DOHH2 (cell line): ENCODE measurements around the gene HRH4.

Experiments
- H3F3A ChIP-seq: fragments of 200-600 bp; sonication (generic), shearing (Covaris generic); 2 replicates; pipeline ENCODE4 v1.6.0; 2016; ENCODE audit warnings: antibody characterized with exemption, mild to moderate bottlenecking; ENCODE audit not compliant: control insufficient read depth, insufficient read depth
- H3K27ac ChIP-seq: fragments of 200-600 bp; sonication (generic); 2 replicates; pipeline ENCODE4 v1.5.1; 2014; ENCODE audit warnings: low read depth, mild to moderate bottlenecking, low read length, moderate library complexity
- H3K27me3 ChIP-seq: fragments of 200-600 bp; sonication (generic); 2 replicates; pipeline ENCODE4 v1.6.1; 2014; ENCODE audit warnings: mild to moderate bottlenecking, low read length, mixed read lengths; ENCODE audit not compliant: control insufficient read depth
- H3K36me3 ChIP-seq: fragments of 200-600 bp; sonication (generic); 2 replicates; pipeline ENCODE4 v1.6.1; 2014; ENCODE audit warnings: mild to moderate bottlenecking, low read length, moderate library complexity, mixed read lengths; ENCODE audit not compliant: control insufficient read depth
- H3K4me1 ChIP-seq: fragments of 200-600 bp; sonication (generic); 2 replicates; pipeline ENCODE4 v1.6.1; 2014; ENCODE audit warnings: mild to moderate bottlenecking, low read length, mixed read lengths; ENCODE audit not compliant: control insufficient read depth
- H3K4me2 ChIP-seq: fragments of 200-600 bp; sonication (generic); 2 replicates; pipeline ENCODE4 v1.6.0; 2014; ENCODE audit warnings: mild to moderate bottlenecking, low read length, moderate library complexity
- H3K4me3 ChIP-seq: fragments of 200-600 bp; sonication (generic); 2 replicates; pipeline ENCODE4 v1.5.1; 2014; ENCODE audit warnings: mild to moderate bottlenecking, low read length, mixed read lengths
- H3K79me2 ChIP-seq: fragments of 200-600 bp; sonication (generic); 2 replicates; pipeline ENCODE4 v1.6.1; 2014; ENCODE audit warnings: mild to moderate bottlenecking, low read length, mixed read lengths; ENCODE audit not compliant: control insufficient read depth
- H3K9me2 ChIP-seq: fragments of 200-600 bp; sonication (generic); replicated peaks from 2 replicates; pipeline ENCODE4 v1.6.1; 2014; ENCODE audit warnings: mild to moderate bottlenecking, low read length, mixed read lengths; ENCODE audit not compliant: control insufficient read depth
- H3K9me3 ChIP-seq: fragments of 200-600 bp; sonication (generic); 2 replicates; pipeline ENCODE4 v1.6.1; 2014; ENCODE audit warnings: antibody characterized with exemption, low read length, mixed read lengths; ENCODE audit not compliant: control insufficient read depth, insufficient read depth
- H4K20me1 ChIP-seq: fragments of 200-600 bp; sonication (generic); 2 replicates; pipeline ENCODE4 v1.6.0; 2014; ENCODE audit warnings: low read depth, mild to moderate bottlenecking, antibody characterized with exemption, low read length, moderate library complexity; ENCODE audit not compliant: control insufficient read depth, insufficient read depth
- CTCF ChIP-seq: fragments of 200-600 bp; sonication (generic); IDR thresholded peaks from one replicate; pipeline ENCODE4 v1.5.1; 2014; ENCODE audit warnings: antibody characterized with exemption, mild to moderate bottlenecking, low read depth, low read length; ENCODE audit not compliant: poor library complexity, severe bottlenecking
- EZH2phosphoT487 ChIP-seq: fragments of 200-600 bp; sonication (generic); IDR thresholded peaks from 2 replicates; pipeline ENCODE4 v1.6.1; 2017; ENCODE audit warnings: borderline replicate concordance, mild to moderate bottlenecking, antibody characterized with exemption, low read length, moderate library complexity, mixed read lengths

HRH4 gene

DNA sequence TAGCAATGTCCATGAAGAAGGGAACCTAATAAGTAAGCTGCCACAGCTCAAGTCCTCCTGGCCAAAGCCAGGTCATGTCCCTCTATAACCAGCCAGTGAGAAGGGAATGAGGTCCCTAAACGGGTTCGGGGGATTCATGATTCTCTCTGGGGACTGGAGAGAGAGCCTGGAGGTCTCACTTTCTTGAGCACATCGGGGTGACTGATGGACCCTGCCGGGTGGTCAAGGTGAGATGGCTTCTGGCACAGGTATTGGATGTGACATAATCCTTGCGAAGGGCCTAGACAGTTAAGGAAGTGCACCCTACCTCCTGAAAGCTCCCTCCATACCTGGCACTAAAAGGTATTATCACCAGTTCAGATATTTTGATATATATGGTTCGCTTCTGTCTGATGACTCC is 45.7 kb downstream of the HRH4 start:
- Histone ChIP-seq H4K20me1 (no peaks in the 10 kb centered on the region), H3K27ac (no peak overlapping the region), H3K9me2 (no peaks in the 10 kb centered on the region), H3K79me2 (no peaks in the 10 kb centered on the region), H3K4me1 (no peaks in the 10 kb centered on the region), H3K4me2 (no peak overlapping the region), H3F3A (no peaks in the 10 kb centered on the region), H3K4me3 (no peak overlapping the region), H3K36me3 (no peaks in the 10 kb centered on the region), H3K27me3 (no peaks in the 10 kb centered on the region; the same call in 1 of the 2 replicates), H3K9me3 (no peaks in the 10 kb centered on the region)
- TF ChIP-seq EZH2phosphoT487 (no peak), CTCF (no peak)

GRCh38 chr18:24509435-24509834 is 49.0 kb downstream of the HRH4 start:
- Histone ChIP-seq H3K27ac (no peak overlapping the region), H3K4me2 (no peak overlapping the region), H3K27me3 (no peaks in the 10 kb centered on the region; the same call in 1 of the 2 replicates), H3K79me2 (no peaks in the 10 kb centered on the region), H3F3A (no peaks in the 10 kb centered on the region), H3K9me2 (no peaks in the 10 kb centered on the region), H4K20me1 (no peaks in the 10 kb centered on the region), H3K4me3 (no peak overlapping the region), H3K9me3 (no peaks in the 10 kb centered on the region), H3K36me3 (no peaks in the 10 kb centered on the region), H3K4me1 (no peaks in the 10 kb centered on the region)
- no peak for TF ChIP-seq CTCF
- no peak for TF ChIP-seq EZH2phosphoT487

DNA sequence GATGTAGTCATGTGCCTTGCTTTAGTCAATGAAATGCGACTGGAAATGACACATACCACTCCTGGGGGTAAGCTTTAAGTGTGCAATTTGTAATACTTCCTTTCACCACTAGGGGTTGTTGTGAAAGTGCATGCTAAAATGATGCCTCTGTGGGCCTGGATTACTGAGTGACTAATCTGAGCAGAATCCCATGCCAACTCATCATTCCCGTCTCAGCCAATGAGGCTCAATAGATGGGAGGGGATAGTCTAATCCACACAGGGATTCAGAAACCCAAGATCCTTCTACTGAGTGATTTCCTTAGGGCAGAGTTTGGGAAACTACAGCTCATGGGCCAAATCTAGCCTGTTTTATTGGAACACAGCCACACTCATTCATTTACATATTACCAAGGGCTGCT is 54.0 kb downstream of the HRH4 start:
- Histone ChIP-seq H3K27ac (no peak overlapping the region), H3K9me2 (no peaks in the 10 kb centered on the region), H3K4me1 (no peaks in the 10 kb centered on the region), H3F3A (no peaks in the 10 kb centered on the region), H3K36me3 (no peaks in the 10 kb centered on the region), H3K79me2 (no peaks in the 10 kb centered on the region), H3K4me3 (no peak overlapping the region), H4K20me1 (no peaks in the 10 kb centered on the region), H3K4me2 (no peak overlapping the region), H3K9me3 (no peaks in the 10 kb centered on the region), H3K27me3 (0 out of 2 replicates have a peak, but pooled peaks cover 2% of the 10 kb centered on the region)
- no peak for TF ChIP-seq EZH2phosphoT487
- TF ChIP-seq CTCF, result peak; percentile 77
